SKM-1 (cell line): Measurements from ENCODE around the gene KLHL11.
A peak's percentile ranks its signal among the peaks of the same experiment; 100 is the strongest.
"Not testable (repeated sequence)": the region's sequence is repeated elsewhere in the genome, so short reads cannot be mapped to it uniquely, and the experiment has no call there.

Source experiments
- DNase-seq: peaks from one replicate; lab custom pipeline; 2025; ENCODE audit not compliant: unreplicated experiment; lab: John Stamatoyannopoulos, UW

Gene KLHL11

GRCh38 chr17:41840781-41841180 is 24.4 kb downstream of the KLHL11 start:
- not testable (repeated sequence) for DNase-seq

- not testable (repeated sequence) for DNase-seq
Measured at GRCh38 chr17:41839448-41839847, 25.8 kb downstream of the KLHL11 start.

- DNase-seq = no peak
Measured at GRCh38 chr17:41837761-41838538, 27.3 kb downstream of the KLHL11 start, which contains the start of gene KLHL10. TSS of gene KLHL10 (plus strand) at chr17:41837825. CDS start at chr17:41837933, 108 bp downstream.

- no peak for DNase-seq
Measured at GRCh38 chr17:41836550-41837196, 28.6 kb downstream of the KLHL11 start.

- peak; percentile 33 for DNase-seq
Measured at GRCh38 chr17:41835800-41836549, 29.2 kb downstream of the KLHL11 start, which contains the start of gene NT5C3B. TSS of gene NT5C3B (minus strand) at chr17:41836232. CDS start at chr17:41836193, 39 bp downstream.

GRCh38 chr17:41835214-41835799 is 29.9 kb downstream of the KLHL11 start:
- peak; percentile 13 for DNase-seq

- not testable (repeated sequence) for DNase-seq
Measured at GRCh38 chr17:41829961-41830360, 35.3 kb downstream of the KLHL11 start.

- no peak for DNase-seq
Measured at GRCh38 chr17:41825175-41825845, 39.9 kb downstream of the KLHL11 start.

- no peak for DNase-seq
Measured at GRCh38 chr17:41824086-41824485, 41.1 kb downstream of the KLHL11 start.

GRCh38 chr17:41823580-41823979 is 41.6 kb downstream of the KLHL11 start:
- no peak for DNase-seq

- no peak for DNase-seq
Measured at GRCh38 chr17:41823141-41823524, 42.1 kb downstream of the KLHL11 start.

- DNase-seq = no peak
Measured at GRCh38 chr17:41822216-41823140, 42.7 kb downstream of the KLHL11 start.

GRCh38 chr17:41821776-41822175 is 43.4 kb downstream of the KLHL11 start:
- DNase-seq = no peak

GRCh38 chr17:41818024-41818423 is 47.2 kb downstream of the KLHL11 start:
- DNase-seq = no peak

GRCh38 chr17:41816637-41817320 is 48.4 kb downstream of the KLHL11 start:
- no peak for DNase-seq

- no peak for DNase-seq
Measured at GRCh38 chr17:41814195-41814594, 51.0 kb downstream of the KLHL11 start.

- DNase-seq = no peak
Measured at GRCh38 chr17:41813699-41814124, 51.5 kb downstream of the KLHL11 start.

- no peak for DNase-seq
Measured at GRCh38 chr17:41813152-41813680, 52.0 kb downstream of the KLHL11 start.
